Measurements from ENCODE around the gene SHF. TPM values are rescaled to one million over a fixed set of nuclear protein-coding genes. Genes with fewer than 3 reads are reported as not detected.

SHF gene
- total RNA-seq, 1 experiment from 2014 or later, result not detected

- no peak for DNase-seq (ENCODE audit: low spot score)
Observed at GRCh38 chr15:45169608-45170480, 17.9 kb downstream of the SHF start.

- no peak for DNase-seq (ENCODE audit: low spot score)
Observed at GRCh38 chr15:45168751-45169551, 18.8 kb downstream of the SHF start.

- no peak for DNase-seq (ENCODE audit: low spot score)
Observed at GRCh38 chr15:45168286-45168685, 19.5 kb downstream of the SHF start.

GRCh38 chr15:45167631-45168205 is 20.0 kb downstream of the SHF start:
- DNase-seq (ENCODE audit: low spot score), result no peak

GRCh38 chr15:45166834-45167630 is 20.7 kb downstream of the SHF start:
- DNase-seq (ENCODE audit: low spot score), result peak; percentile 68

- no peak for DNase-seq (ENCODE audit: low spot score)
Observed at GRCh38 chr15:45165536-45165935, 22.2 kb downstream of the SHF start.

- DNase-seq (ENCODE audit: low spot score), result no peak
Observed at GRCh38 chr15:45164914-45165313, 22.9 kb downstream of the SHF start.

GRCh38 chr15:45163508-45163856 is 24.3 kb downstream of the SHF start:
- DNase-seq (ENCODE audit: low spot score), result no peak

GRCh38 chr15:45162771-45163507 is 24.8 kb downstream of the SHF start:
- DNase-seq (ENCODE audit: low spot score), result peak; percentile 75

GRCh38 chr15:45161666-45162065 is 26.1 kb downstream of the SHF start:
- no peak for DNase-seq (ENCODE audit: low spot score)

GRCh38 chr15:45157974-45158373 is 29.8 kb downstream of the SHF start:
- peak; percentile 78 for DNase-seq (ENCODE audit: low spot score)

- DNase-seq (ENCODE audit: low spot score), result peak; percentile 34
Observed at GRCh38 chr15:45156744-45157455, 30.9 kb downstream of the SHF start.

GRCh38 chr15:45155739-45156138 is 32.0 kb downstream of the SHF start:
- no peak for DNase-seq (ENCODE audit: low spot score)

GRCh38 chr15:45151998-45152828 is 35.6 kb downstream of the SHF start:
- DNase-seq (ENCODE audit: low spot score), result no peak

- DNase-seq (ENCODE audit: low spot score), result no peak
Observed at GRCh38 chr15:45150997-45151396, 36.8 kb downstream of the SHF start.

GRCh38 chr15:45150481-45150880 is 37.3 kb downstream of the SHF start:
- no peak for DNase-seq (ENCODE audit: low spot score)

GRCh38 chr15:45149060-45149459 is 38.7 kb downstream of the SHF start:
- no peak for DNase-seq (ENCODE audit: low spot score)

- no peak for DNase-seq (ENCODE audit: low spot score)
Observed at GRCh38 chr15:45148076-45149059, 39.4 kb downstream of the SHF start.

Data from A172 (cell line).